BE2C (cell line): ENCODE data around the gene SFTA2.

Experiments
- DNase-seq: peaks from one replicate; pipeline ENCODE4 v3.0.0-alpha.2; 2020
- H3K27me3 ChIP-seq: fragments of 250-450 bp; sonication (Bioruptor Pico); 2 replicates; pipeline ENCODE4 v1.5.1; 2020; ENCODE audit warnings: mild to moderate bottlenecking
- H3K36me3 ChIP-seq: fragments of 250-450 bp; sonication (Bioruptor Pico); 2 replicates; pipeline ENCODE4 v1.5.1; 2020; ENCODE audit warnings: mild to moderate bottlenecking
- H3K4me1 ChIP-seq: fragments of 250-450 bp; sonication (Bioruptor Pico); 2 replicates; pipeline ENCODE4 v1.5.1; 2020
- H3K4me3 ChIP-seq: 2 replicates; pipeline ENCODE4 v1.5.1; 2011; ENCODE audit warnings: low read depth, low read length
- H3K9me3 ChIP-seq: fragments of 250-450 bp; sonication (Bioruptor Pico); 2 replicates; pipeline ENCODE4 v1.5.1; 2020
- CTCF ChIP-seq: IDR thresholded peaks from 2 replicates; pipeline ENCODE4 v1.5.1; 2012; ENCODE audit warnings: mild to moderate bottlenecking, low read depth, low read length

SFTA2 gene

GRCh38 chr6:30882204-30882758 is 49.7 kb downstream of the SFTA2 start:
- no peak for DNase-seq
- Histone ChIP-seq H3K9me3 (no peaks in the 10 kb centered on the region), H3K4me1 (peaks cover 33% of the 10 kb centered on the region), H3K36me3 (no peaks in the 10 kb centered on the region), H3K27me3 (no peaks in the 10 kb centered on the region), H3K4me3 (no peak overlapping the region)
- TF ChIP-seq CTCF: no peak

GRCh38 chr6:30881392-30882203 is 50.4 kb downstream of the SFTA2 start:
- H3K4me1 ChIP-seq: peaks cover 31% of the 10 kb centered on the region
- no peak for DNase-seq
- H3K4me3 ChIP-seq: no peak overlapping the region
- no peaks in the 10 kb centered on the region for H3K27me3 ChIP-seq
- H3K36me3 ChIP-seq: no peaks in the 10 kb centered on the region
- no peak for TF ChIP-seq CTCF
- H3K9me3 ChIP-seq: no peaks in the 10 kb centered on the region
